CD4-positive, alpha-beta T cell treated with Interleukin-17A for 1 hour (primary cell): ENCODE measurements around the gene CYFIP1.

Experiments
- DNase-seq: peaks from one replicate; pipeline ENCODE4 v3.0.0-alpha.2; 2020

Gene CYFIP1

DNA sequence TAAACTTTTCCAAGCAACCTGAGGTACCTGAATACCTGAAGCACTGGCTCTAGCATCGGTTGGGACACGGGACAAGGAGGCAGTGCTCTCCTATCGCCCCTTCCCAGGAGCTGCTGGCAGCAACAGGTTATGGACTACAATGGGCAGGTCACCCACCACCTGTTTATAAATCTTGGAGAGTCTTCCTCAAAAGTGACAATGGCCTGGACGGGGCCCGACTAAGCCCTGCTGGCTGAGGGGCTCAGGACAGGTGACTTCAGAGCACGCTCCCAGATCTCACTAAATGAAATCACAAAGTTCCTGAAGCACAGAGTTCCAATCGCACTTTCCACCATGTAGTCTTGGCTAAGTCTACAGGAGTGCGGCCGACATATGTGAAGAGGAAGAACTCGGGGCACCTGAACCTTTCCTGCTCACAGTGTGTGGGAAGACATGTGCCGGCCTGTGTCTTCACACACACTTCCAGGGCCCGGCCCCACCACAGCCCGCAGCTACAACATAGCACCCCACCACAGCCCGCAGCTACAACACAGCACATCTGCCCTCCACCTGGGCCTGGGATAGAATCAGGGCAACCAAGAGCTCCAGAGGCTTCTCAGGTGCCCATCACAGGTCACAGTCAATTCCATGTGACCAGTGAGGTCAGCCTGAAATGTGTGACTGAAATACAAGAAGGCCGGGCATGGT, 12.9 kb downstream of the CYFIP1 start:
- no peak for DNase-seq

DNA sequence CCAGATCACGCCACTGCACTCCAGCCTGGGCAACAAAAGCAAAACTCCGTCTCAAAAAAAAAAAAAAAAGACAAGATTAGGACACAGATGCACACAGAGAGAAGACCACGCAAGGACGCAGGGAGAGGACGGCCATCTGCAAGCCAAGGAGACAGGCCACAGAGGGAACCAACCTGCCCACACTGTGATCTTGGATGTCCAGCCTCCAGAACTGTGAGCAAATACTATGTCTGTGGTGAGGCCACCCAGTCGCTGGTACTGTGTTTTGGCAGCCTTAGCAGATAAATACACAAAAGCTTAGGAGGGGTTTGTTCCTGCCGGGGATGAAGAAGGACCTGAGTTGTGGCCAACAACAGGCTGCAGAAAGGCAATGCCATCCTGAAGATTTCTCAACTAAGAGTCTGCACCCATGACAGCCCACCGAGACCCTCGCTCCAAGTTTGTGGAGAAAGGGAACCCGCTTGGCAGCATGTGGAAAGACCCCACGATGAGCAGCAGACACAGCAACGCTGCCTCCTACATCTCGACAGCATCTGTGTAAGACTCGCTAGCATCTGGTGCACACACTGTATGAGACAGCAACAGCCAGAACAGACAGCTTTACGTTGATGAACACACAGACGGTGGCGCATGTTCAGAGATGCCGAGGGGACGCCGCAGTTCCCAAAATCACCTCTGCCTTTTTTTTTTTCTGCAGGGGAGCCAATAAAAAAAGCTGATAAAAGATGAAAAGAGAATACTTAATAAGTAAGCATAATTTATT, 13.7 kb downstream of the CYFIP1 start:
- DNase-seq: no peak

DNA sequence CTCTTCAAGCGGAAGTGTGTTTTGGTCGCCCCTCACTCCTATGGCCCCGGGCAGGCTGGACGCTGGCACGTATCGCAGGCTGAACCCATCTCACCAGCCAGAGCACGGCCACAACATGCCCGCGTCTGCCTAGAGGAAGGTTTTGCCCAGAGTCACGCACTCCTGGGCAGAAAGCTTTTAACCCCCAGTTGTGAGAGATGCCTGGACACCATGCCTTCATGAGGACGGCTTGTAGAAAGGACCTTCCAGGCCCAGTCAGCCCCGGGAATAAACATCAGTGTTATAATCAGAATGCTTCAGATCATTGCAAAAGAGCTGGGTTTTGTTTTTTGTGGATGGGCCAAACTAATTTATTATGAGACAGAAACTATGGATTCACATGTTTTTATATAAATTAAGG, 16.5 kb downstream of the CYFIP1 start:
- DNase-seq: no peak

DNA sequence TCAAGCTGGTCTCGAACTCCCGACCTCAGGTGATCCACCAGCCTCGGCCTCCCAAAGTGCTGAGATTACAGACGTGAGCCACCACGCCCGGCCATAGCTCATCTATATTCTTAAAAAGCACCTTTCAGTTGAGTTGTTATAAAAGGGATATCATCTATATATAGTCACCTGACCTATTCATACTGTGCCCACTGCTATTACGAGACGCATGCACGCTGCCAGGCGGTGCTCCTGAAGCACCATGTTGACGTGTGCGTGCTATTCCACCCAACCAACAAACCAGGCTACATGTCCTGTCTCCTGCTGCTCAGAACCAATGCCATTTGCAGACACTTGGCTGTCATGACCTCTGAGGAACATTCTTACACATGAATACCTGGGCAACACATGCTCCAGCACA, 17.6 kb downstream of the CYFIP1 start:
- no peak for DNase-seq

DNA sequence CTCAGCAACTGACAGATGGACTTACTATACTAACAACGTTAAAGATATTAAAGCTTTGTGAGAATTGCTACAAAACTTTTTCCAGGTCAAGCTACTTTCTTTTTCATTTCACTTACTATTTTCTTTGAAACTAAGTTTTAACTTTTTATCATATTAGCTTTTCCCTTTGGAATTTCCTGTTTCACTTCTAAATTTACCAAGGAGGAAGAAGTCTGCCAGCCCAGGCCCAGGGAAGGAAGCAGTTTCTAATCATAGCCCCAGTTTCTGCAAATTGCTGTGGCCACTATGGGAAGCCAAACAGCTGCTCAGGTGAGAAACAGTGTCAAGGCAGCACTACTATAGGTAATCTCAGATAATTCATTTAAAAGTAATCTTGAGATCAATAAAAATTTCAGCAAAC, 18.4 kb downstream of the CYFIP1 start:
- no peak for DNase-seq

DNA sequence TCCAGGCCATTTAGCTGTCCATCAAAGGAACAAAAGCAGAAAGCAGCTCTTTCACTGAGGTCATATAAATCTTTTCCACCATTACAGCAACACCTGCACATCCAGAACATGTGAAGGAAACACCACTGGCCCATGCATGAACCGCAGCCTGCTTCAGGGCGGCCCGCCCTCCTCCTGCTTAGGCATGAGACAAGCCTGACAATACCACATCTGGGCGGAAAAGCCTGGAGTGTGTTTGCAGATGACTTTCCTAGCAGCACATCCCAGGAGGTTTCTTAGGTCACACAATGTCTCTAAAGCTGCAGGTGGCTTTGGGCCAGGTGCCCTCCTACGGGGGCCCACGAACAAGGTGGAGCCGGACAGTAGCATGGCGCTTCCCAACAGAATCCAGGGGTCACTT, 19.6 kb downstream of the CYFIP1 start:
- no peak for DNase-seq

DNA sequence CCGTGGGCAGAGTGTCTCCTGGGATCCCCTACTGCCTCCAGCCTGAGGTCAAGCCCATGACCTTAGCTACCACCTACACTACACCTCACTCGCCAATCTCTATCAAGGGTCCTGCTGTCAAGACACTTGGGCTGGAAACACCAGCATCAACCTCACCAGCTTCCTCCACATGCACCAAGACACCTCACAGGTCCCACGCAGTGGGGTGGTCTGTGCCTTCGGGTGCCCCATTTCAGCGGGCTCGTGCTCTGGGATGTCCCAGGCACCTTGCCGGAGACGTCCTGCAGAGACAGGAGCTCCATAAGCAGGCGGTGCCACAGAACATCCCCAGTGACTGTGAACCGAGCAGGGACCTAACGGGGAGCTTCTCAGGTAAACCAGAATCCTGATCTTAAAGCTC, 20.0 kb downstream of the CYFIP1 start:
- no peak for DNase-seq

DNA sequence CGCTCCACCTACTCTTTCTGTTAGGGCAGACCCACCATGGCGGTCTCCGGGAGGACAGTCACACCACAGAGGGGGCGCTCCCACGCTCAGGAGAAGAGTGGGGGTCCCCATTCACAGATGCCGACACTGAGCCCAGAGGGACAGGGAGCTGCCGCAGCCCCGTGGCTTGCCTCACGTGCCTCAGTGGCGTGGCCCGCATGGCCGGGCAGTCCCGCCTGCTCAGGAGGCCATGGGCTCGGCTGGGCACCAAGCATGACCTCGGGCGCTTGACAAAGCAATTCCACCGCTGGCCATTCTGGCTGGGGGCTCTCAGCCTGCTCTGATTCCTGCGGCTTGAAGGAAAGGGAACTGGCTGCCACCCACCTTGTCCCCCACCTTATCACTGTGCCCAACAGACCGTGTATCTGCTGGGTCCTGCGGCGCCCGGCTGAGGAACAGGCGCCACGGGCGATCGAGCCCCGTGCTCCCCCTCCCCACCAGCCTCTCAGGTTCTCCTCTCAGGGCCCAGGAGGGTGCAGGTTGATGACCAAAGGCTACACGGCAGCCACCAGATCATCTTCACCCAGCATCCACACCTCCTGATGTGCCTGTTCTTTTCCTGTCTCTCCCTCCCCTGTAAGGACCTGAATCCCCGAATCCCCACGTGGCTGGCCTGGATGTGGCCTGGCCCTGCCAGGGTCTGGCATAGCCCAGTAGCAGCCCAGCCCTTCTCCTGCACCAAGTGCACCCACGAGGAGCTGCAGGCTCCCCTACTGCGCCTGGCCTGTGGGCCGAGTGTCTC, 20.7 kb downstream of the CYFIP1 start:
- DNase-seq: no peak

DNA sequence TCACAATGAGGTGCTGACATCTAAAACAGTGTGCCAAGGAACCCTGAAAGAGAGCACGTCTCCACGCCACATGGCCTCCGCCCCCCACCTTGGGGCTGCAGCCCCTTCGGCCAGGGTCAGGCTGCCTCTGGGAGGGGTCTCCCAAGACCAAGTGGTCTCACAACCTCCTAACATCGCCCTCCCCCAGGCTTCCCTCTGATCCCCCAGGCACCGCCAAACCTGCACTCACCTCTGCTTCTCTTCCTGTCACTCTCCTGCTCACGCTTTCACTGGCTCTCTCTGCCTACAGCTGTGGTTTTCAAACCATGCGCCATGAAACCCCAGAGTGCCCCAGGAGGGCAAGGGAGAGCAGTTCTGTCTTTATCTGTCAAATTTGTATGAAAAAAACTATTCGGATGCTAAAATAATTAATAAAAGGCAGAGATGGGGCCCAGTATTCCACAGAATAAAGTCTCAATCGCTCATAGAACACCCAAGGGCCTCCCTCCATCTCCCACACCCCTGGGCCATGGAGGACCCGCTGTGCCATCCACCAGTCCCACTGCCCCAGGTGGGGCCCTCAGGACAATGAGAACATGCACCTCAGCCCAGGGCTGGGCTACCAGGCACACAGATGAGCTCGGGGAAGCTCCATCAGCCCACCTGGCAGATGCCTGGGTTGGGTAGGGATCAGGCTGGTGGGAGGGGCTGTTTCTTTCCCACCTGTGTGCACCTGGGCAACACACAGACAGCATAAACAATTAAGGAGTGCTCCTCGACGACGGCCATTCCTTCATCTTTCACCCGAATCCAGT, 21.5 kb downstream of the CYFIP1 start:
- DNase-seq: no peak

DNA sequence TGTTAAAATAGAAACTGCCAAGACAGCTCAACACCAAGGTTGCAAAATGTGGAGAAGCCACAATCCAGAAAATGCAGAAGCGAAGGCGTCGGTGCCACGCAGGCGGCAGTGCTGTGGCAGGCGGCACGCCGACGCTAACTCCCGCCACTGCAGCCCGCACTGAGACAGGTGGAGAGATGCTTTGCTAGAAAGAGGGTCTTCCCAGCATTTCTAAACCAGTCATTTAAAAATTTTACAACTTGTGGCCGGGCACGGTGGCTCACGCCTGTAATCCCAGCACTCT, 23.2 kb downstream of the CYFIP1 start:
- peak; percentile 3 for DNase-seq

DNA sequence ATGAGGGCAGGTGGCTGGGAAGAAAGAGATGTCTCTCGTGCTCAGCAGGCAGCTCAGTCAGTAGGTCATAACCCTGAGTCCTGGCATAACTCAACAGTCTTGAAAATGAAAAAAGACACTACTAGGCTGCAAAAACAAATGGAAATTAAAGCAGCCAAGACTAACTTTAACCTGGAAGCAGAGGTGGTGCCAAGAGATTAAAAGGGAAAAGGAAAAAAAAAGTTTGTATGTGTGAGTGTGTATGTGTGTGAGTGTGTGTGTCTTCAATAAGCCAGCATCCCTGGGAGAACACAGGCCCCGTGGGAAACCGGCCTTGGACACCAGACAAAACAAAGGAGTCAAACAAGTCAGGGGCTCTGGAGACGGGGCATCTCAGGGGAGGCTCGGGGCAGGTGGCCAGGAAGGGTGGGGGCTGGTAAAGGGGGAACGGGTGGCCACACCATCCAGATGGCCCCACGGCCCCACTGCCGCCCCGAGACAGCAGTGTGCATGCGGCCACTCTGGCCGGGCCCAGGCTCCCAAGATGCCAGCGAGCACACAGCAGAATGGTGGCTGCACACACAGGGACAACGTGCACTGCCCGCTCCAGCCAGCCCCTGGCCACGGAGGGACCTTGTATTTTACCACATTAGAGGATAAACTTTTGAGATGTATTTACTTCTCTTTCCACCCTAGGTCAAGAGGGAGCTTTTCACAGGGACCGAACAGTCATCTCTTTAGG, 23.8 kb downstream of the CYFIP1 start:
- no peak for DNase-seq

DNA sequence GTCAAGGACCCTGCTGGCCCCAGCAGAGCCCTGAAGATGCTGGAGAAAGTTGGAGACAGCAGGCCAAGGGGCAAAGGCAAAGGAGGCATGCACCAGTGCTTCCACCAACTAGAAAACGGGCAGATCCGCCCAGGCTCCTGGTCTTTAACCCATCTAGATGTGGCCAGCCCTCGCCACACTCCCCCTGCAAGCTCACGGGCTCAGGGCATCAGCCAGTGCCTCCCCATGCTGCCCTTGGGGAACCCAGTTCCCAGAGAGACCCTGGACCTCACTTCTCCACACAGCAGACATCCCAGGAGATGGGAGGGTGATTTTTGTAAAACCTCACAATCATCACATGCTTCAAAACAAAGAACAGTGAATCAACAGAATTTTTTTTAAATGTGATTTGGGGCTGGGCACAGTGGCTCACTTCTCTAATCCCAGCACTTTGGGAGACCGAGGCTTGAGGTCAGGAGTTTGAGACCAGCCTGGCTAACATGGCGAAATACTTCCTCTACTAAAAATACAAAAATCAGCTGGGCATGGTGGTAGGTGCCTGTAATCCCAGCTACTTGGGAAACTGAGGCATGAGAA, 24.5 kb downstream of the CYFIP1 start:
- DNase-seq: no peak

DNA sequence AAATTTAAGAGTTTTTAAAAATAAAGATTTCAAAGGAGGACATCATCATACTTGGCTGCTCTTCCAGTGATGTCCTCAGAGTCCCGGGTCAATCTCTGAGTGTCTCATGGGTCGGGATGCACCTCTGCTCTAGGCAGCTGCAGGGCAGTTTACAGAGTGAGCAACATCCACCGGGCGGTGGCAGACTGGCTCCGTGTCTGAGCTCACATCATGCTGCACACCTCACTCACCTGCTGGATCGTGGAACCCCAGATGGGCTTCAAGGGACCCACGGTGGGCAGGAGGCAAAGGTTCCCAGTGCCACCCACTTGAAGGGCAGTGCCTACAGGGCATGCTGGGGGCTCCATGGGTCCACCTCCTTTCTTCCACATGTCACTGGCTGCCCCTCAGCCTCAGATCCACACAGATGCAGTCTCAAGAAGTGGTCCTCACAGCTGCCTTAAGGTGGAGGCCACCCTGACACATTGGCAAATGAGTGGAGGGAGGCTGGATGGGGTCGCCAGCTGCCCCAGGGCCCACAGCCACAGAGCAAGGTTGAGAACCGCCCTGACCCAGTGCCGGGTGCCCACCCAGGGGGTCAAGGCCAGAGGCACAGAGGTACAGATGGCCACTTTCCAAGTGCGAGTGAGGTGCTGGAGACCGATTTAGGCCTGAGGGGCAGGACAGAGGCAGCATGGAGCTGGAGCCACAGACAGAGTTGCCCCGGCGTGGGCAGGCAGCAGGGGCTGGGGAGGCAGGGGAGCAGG, 25.2 kb downstream of the CYFIP1 start:
- DNase-seq: no peak

DNA sequence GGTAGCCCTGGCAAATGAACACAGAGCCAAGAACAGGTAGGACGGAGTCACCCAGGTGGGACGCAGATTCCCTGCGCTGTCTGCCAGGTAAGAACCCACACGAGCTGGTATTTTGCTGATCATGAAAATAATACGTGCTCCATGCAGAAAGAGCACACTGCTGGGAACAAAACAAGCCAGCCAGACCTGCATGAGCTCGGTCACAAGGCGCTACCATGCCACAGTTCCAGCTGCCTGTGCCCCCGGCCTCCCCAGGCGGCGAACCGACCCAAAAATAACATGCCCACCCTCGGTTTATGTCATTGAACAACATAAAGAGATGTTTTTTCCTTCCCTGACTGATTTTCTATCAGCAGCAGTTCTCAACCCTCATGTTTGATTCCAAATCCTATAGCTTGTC, 25.8 kb downstream of the CYFIP1 start:
- DNase-seq: no peak

DNA sequence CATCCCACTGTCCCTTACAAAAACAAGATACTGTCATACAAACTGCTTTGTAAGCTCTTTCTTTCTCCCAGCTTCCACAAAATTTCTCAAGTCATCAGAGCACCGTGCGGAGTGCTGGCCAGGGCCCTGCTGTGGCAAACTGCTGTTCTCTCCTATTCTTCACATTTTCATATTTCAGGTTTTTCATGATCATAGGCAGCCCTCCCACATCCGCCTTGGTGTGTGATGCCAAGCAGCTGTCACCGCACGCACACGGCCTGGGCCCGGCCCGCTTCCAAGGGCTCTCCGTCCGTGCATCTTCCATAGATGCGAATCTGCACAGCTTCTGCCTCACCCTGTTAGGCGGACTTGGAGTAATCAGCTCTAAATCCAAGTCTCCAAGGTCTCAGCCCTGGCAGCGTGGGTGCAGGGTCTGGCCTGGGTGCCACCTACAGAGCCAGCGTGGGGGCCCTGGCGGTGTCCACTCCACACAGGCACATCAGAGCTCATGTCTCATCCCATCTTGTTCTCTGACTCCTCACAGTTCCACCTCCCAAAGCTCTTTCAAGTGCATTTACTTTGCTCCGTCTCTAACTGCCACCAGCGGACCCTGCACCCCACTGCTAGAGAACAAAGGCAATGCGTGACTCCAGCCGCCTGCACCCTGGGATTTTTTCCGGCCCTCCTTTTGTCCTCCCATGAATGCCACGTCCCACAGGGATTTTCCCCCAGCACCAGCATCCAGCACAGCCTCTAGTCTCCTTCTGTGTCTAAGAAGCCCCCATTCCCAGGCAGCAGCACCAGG, 27.2 kb downstream of the CYFIP1 start:
- no peak for DNase-seq

DNA sequence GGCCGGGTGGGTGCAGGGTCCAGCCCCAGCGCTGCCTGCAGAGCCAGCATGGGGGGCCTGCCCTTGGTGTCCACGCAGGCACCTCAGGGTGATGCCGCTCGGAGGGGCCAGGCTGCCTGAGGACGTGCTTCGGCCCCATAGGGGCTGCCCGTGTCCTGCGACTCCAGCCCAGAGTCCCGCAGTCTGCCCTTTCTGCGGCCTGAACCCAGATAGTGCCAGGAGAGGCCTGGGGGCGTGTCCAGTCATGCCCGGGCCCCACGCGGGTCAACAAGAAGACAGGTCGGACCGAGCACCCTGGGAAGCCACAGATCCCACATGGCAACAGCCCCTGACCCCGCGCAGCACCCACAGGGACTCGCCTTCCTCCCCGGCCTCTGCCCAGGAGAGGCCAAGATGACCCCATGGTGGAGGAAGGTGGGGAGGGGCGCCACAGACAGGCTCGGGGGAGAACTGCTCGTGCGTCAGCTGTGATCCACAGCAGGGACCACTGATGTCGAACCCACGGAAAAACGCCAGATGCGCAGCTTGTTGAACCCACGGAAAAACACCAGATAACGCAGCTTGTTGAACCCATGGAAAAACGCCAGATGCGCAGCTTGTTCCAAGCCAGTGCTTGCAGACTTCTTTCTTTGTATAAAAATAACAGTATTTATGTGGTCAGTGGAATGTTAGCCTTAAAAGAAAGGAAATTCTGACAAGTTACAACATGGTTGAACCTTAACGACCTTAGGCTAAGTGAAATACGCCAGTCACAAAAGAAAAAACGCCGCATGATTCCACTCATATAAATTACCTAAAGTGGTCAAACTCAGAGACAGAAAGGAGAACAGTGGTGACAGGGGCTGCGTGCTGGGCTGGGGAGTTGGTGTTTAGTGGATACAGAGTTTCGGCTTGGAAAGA, 28.5 kb downstream of the CYFIP1 start:
- DNase-seq: no peak

DNA sequence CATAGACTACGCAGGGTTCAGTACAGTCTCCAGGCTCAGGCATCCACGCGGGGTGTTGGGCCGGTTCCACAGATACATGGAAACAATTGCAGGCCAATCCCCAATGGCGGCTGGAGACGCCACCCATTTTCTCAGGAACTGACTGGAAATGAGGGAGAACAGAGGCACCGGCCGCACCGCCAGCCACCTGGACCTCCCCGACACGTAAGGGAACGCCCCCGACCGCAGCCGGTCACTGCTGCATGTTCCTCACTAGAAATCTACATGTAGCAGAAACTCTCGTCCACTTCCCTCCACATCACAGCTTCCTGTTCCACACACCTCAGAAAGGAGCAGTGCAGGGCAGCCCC, 29.2 kb downstream of the CYFIP1 start:
- DNase-seq: no peak

DNA sequence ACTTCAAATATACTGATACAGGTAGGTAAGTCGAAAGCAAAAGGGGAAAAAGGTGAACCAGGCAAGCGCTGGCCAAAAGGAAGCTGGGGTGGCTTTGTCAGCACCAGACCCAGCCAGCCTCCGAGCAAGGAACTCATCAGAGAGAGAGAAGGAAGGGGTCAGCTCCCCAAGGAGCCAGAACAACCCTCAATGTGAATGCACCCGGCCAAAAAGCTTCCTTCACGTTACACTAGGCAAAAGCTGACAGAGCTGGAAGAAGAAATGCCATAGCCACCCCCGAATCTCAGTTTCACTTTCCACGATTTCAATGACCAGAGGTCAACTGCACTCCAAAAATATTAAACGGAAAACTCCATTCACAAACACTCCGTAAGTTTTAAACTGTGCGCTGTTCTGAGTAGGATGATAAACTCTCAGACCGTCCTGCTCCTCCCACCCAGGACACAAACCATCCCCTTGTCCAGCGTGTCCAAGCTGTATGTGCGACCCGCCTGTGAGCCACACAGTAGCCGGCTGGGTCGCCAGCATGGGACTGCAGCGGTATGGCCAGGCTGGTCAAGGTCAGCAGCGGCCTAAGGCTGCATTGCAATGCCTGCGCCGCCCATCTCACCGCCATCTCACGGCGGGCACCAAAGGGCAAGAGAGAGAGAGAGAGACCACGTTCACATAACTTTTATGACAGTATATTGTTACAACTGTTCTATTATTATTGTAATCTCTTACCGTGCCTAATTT, 29.7 kb downstream of the CYFIP1 start:
- no peak for DNase-seq

DNA sequence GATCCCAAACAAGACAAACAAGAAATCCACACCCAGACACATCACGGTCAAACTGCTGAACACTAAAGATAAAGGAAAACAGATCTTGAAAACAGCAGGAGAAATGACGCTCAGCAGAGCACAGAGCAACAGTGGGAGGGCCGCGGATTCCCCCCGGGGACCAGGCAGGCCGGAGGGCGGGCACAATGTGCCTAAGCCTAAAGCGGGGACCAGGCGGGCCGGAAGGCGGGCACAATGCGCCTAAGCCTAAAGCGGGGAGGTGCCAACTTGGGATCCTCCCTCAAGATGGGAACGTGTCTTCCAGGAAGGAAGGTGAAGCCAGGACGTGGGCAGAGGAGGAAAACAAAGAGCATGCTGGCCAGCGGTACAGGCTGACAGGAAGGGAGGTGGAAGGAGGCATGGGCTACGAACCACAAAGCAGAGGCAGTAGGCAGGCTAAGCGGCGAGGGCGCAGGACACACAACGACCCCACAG, 31.1 kb downstream of the CYFIP1 start:
- no peak for DNase-seq
